SKM-1 treated with dmso at 0.1 percent for 144 hours (cell line): Measurements from ENCODE around the gene COMMD1.
"Not testable (repeated sequence)": the region's sequence is repeated elsewhere in the genome, so short reads cannot be mapped to it uniquely, and the experiment has no call there.

Experiments
- DNase-seq: peaks from one replicate; lab custom pipeline; 2025; ENCODE audit not compliant: unreplicated experiment; lab: John Stamatoyannopoulos, UW

Gene COMMD1

GRCh38 chr2:61905372-61906185 lies at the start of gene COMMD1:
Gene COMMD1 (plus strand): TSS chr2:61905674. CDS start chr2:61905679, 5 bp downstream.
- peak; percentile 61 for DNase-seq

- no peak for DNase-seq
These were observed 48.2 kb upstream of the COMMD1 start for GRCh38 chr2:61857224-61857623.

- DNase-seq: no peak
These were observed 43.4 kb upstream of the COMMD1 start for GRCh38 chr2:61862085-61862484.

- not testable (repeated sequence) for DNase-seq
These were observed 38.9 kb upstream of the COMMD1 start for GRCh38 chr2:61866482-61867089.

- DNase-seq: no peak
These were observed 29.1 kb upstream of the COMMD1 start for GRCh38 chr2:61876400-61876799.

GRCh38 chr2:61877571-61878245 lies 27.8 kb upstream of the COMMD1 start:
- DNase-seq: no peak

GRCh38 chr2:61878761-61879160 lies 26.7 kb upstream of the COMMD1 start:
- DNase-seq: no peak

- DNase-seq: not testable (repeated sequence)
These were observed 26.1 kb upstream of the COMMD1 start for GRCh38 chr2:61879351-61879750.

GRCh38 chr2:61882850-61883249 lies 22.6 kb upstream of the COMMD1 start:
- DNase-seq: no peak

GRCh38 chr2:61885896-61886603 lies 19.4 kb upstream of the COMMD1 start:
- no peak for DNase-seq

- no peak for DNase-seq
These were observed 17.7 kb upstream of the COMMD1 start for GRCh38 chr2:61887717-61888266.

- DNase-seq: peak; percentile 92
These were observed 17.0 kb upstream of the COMMD1 start, which contains the start of gene CCT4 for GRCh38 chr2:61888267-61889055. Gene CCT4 (minus strand): TSS chr2:61888656. CDS start chr2:61888507, 149 bp downstream.

GRCh38 chr2:61898810-61899209 lies 6.7 kb upstream of the COMMD1 start:
- peak; percentile 14 for DNase-seq

- no peak for DNase-seq
These were observed 5.2 kb upstream of the COMMD1 start for GRCh38 chr2:61900281-61900680.

- DNase-seq: no peak
These were observed 654 bp downstream of the COMMD1 start for GRCh38 chr2:61906186-61906470.

GRCh38 chr2:61909116-61909515 lies 3.6 kb downstream of the COMMD1 start:
- DNase-seq: no peak

GRCh38 chr2:61910603-61911002 lies 5.1 kb downstream of the COMMD1 start:
- DNase-seq: no peak

- DNase-seq: peak; percentile 45
These were observed 6.0 kb downstream of the COMMD1 start for GRCh38 chr2:61911510-61911909.

GRCh38 chr2:61914794-61915193 lies 9.3 kb downstream of the COMMD1 start:
- not testable (repeated sequence) for DNase-seq

- DNase-seq: no peak
These were observed 15.1 kb downstream of the COMMD1 start for GRCh38 chr2:61920548-61920947.
